ENCODE data around the gene CPT1B.
"Not testable (repeated sequence)": the region's sequence is repeated elsewhere in the genome, so short reads cannot be mapped to it uniquely, and the experiment has no call there.

DNA sequence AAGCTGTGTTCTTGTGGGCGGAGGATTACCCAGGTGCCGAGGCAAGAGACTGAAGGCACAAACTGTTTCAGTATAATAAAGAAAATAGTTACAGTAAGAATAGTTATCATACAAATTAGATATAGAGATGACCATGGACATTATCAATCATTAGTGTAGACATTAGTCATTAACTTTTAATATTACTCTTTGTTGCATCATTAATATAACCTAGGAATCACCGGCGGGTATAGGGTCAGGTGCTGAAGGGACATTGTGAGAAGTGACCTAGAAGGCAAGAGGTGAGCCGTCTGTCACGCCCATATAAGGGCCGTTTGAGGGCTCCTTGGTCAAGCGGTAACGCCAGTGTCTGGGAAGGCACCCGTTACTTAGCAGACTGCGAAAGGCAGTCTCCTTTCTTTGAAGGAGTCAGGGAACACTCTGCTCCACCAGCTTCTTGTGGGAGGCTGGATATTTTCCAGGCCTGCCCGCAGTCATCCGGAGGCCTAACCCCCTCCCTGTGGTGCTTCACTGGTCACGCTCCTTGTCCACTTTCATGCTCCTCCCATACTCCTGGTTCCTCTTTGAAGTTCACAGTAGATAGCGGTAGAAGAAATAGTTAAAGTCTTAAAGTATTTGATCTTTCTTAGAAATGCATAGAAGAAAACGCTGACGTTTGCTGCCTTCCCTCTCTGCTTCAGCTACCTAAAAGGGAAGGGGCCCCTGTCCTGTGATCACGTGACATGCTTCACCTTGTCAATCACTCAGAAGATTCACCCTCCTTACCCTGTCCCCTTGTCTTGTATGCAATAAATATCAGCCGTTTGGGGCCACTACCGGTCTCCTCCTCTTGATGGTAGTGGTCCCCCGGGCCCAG is 44.1 kb downstream of the CPT1B start:
- TF ChIP-seq, protein P1, sequence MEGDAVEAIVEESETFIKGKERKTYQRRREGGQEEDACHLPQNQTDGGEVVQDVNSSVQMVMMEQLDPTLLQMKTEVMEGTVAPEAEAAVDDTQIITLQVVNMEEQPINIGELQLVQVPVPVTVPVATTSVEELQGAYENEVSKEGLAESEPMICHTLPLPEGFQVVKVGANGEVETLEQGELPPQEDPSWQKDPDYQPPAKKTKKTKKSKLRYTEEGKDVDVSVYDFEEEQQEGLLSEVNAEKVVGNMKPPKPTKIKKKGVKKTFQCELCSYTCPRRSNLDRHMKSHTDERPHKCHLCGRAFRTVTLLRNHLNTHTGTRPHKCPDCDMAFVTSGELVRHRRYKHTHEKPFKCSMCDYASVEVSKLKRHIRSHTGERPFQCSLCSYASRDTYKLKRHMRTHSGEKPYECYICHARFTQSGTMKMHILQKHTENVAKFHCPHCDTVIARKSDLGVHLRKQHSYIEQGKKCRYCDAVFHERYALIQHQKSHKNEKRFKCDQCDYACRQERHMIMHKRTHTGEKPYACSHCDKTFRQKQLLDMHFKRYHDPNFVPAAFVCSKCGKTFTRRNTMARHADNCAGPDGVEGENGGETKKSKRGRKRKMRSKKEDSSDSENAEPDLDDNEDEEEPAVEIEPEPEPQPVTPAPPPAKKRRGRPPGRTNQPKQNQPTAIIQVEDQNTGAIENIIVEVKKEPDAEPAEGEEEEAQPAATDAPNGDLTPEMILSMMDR (IDR thresholded peaks at IDR 0.05; ENCODE audit: borderline replicate concordance, extremely low read depth, low read length, poor library complexity, severe bottlenecking): not testable (repeated sequence)
- TF ChIP-seq EZH2 (IDR thresholded peaks at IDR 0.05; ENCODE audit: borderline replicate concordance, low read depth, low read length, severe bottlenecking): not testable (repeated sequence)

All from DND-41 (cell line).